Esophagus muscularis mucosa (tissue), 4 donors: Measurements from ENCODE around the gene PPP1R18.

ENCODE experiments used
- EP300 ChIP-seq: sonication (generic); formaldehyde crosslinking; IDR thresholded peaks from one replicate; pipeline ENCODE4 v1.6.1; 2017; ENCODE audit warnings: antibody characterized with exemption
- POLR2A ChIP-seq: fragments of 450-650 bp; IDR thresholded peaks from one replicate; pipeline ENCODE4 v1.6.1; 2017; ENCODE audit warnings: antibody characterized with exemption, moderate library complexity, mild to moderate bottlenecking, low read depth
- POLR2AphosphoS5 ChIP-seq, 2 donors: sonication (generic); formaldehyde crosslinking; IDR thresholded peaks; one replicate each; pipeline ENCODE4 v1.6.1; 2017; ENCODE audit warnings: antibody characterized with exemption in 2 of 2
- TF ChIP-seq, protein P1 (sequence below), 3 experiments: fragments of 200-600 bp in 2 of 3; fragments of 450-650 bp in 1 of 3; sonication (generic) in 2 of 3; IDR thresholded peaks; one replicate each; pipeline ENCODE4 v1.5.1; 2017 to 2019; ENCODE audit warnings: antibody characterized with exemption in 3 of 3, mild to moderate bottlenecking in 2 of 3, moderate library complexity in 1 of 3

DNA sequence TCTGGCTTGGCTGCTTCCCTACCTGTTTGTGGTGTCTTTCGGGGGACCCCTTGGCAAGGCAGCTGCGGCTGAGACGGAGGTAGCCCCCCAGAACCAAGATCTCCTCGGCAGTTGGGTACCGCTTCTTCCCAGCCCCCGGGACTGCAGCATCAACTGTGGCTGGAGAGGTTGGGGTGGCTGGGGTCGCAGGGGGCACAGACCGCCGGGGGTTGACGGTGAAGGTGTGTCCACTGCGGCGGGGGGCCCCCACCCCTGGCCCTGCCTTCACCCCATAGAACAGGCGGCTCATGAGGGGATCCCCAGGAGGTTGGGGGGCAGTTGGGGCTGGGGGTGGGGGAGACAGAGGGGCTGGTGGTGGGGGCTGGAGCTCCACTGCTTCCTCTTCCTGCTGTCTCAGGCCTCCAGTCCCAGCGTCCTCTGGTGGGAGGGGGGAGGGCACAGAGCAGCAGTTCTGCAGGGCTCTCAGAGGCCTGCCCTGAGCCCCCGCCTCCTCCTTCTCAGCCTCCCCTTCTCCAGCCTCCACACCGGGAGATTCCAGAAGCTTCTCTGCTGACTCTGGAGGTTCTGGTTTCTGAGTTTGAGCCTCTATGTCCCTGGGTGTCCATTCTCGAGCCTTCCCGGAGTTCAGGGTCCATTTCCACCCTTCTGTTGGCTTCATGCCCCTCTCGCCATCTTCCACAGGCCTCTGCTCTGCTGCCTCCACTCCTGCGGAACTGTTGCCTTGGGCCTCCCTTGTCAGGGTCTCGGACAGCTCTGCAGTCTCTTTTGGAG is 1.9 kb downstream of the PPP1R18 start:
- TF ChIP-seq, protein P1, sequence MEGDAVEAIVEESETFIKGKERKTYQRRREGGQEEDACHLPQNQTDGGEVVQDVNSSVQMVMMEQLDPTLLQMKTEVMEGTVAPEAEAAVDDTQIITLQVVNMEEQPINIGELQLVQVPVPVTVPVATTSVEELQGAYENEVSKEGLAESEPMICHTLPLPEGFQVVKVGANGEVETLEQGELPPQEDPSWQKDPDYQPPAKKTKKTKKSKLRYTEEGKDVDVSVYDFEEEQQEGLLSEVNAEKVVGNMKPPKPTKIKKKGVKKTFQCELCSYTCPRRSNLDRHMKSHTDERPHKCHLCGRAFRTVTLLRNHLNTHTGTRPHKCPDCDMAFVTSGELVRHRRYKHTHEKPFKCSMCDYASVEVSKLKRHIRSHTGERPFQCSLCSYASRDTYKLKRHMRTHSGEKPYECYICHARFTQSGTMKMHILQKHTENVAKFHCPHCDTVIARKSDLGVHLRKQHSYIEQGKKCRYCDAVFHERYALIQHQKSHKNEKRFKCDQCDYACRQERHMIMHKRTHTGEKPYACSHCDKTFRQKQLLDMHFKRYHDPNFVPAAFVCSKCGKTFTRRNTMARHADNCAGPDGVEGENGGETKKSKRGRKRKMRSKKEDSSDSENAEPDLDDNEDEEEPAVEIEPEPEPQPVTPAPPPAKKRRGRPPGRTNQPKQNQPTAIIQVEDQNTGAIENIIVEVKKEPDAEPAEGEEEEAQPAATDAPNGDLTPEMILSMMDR (IDR thresholded peaks at IDR 0.05): no peak
- TF ChIP-seq EP300 (no peak), POLR2AphosphoS5 (IDR thresholded peaks at IDR 0.05) (peak in 1 of 2 donors; percentile 19), POLR2A (no peak)
